ENCODE results near the gene TM9SF2. TPM values are rescaled to one million over a fixed set of nuclear protein-coding genes. Genes with fewer than 3 reads are reported as not detected.

TM9SF2 gene
- total and polyA plus RNA-seq, 2 experiments from 2014 or later = 60.5 to 130 TPM

GRCh38 chr13:99542788-99543406 is 41.6 kb downstream of the TM9SF2 start:
- Histone ChIP-seq H3K9me3 (ENCODE audit: low read depth) (no peaks in the 10 kb centered on the region), H3K36me3 (peaks cover 78% of the 10 kb centered on the region), H3K27ac (no peak overlapping the region), H3K4me3 (no peak overlapping the region), H3K4me1 (ENCODE audit: low read depth) (no peaks in the 10 kb centered on the region), H3K27me3 (no peaks in the 10 kb centered on the region)
- TF ChIP-seq, protein P1, sequence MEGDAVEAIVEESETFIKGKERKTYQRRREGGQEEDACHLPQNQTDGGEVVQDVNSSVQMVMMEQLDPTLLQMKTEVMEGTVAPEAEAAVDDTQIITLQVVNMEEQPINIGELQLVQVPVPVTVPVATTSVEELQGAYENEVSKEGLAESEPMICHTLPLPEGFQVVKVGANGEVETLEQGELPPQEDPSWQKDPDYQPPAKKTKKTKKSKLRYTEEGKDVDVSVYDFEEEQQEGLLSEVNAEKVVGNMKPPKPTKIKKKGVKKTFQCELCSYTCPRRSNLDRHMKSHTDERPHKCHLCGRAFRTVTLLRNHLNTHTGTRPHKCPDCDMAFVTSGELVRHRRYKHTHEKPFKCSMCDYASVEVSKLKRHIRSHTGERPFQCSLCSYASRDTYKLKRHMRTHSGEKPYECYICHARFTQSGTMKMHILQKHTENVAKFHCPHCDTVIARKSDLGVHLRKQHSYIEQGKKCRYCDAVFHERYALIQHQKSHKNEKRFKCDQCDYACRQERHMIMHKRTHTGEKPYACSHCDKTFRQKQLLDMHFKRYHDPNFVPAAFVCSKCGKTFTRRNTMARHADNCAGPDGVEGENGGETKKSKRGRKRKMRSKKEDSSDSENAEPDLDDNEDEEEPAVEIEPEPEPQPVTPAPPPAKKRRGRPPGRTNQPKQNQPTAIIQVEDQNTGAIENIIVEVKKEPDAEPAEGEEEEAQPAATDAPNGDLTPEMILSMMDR (IDR thresholded peaks at IDR 0.05; ENCODE audit: low read depth, low read length) = no peak
- no peak for DNase-seq (ENCODE audit: low read depth in 1 of 2, low spot score in 1 of 2)

GRCh38 chr13:99545361-99545760 is 44.1 kb downstream of the TM9SF2 start:
- Histone ChIP-seq H3K4me1 (ENCODE audit: low read depth) (no peaks in the 10 kb centered on the region), H3K4me3 (no peak overlapping the region), H3K9me3 (ENCODE audit: low read depth) (no peaks in the 10 kb centered on the region), H3K27ac (no peak overlapping the region), H3K36me3 (peaks cover 95% of the 10 kb centered on the region), H3K27me3 (no peaks in the 10 kb centered on the region)
- DNase-seq (ENCODE audit: low read depth in 1 of 2, low spot score in 1 of 2) = no peak
- TF ChIP-seq, protein P1 (IDR thresholded peaks at IDR 0.05; ENCODE audit: low read depth, low read length) = no peak

- peaks cover 94% of the 10 kb centered on the region for H3K36me3 ChIP-seq
- DNase-seq (ENCODE audit: low read depth in 1 of 2, low spot score in 1 of 2) = no peak
- no peak overlapping the region for H3K4me3 ChIP-seq
- H3K27me3 ChIP-seq = no peaks in the 10 kb centered on the region
- H3K4me1 ChIP-seq (ENCODE audit: low read depth) = no peaks in the 10 kb centered on the region
- H3K9me3 ChIP-seq (ENCODE audit: low read depth) = no peaks in the 10 kb centered on the region
- TF ChIP-seq, protein P1 (IDR thresholded peaks at IDR 0.05; ENCODE audit: low read depth, low read length) = no peak
- no peak overlapping the region for H3K27ac ChIP-seq
Measured at GRCh38 chr13:99545979-99546378, 44.7 kb downstream of the TM9SF2 start.

GRCh38 chr13:99546878-99547277 is 45.6 kb downstream of the TM9SF2 start:
- Histone ChIP-seq H3K4me1 (ENCODE audit: low read depth) (no peaks in the 10 kb centered on the region), H3K4me3 (no peak overlapping the region), H3K27me3 (no peaks in the 10 kb centered on the region), H3K36me3 (peaks cover 90% of the 10 kb centered on the region), H3K27ac (no peak overlapping the region), H3K9me3 (ENCODE audit: low read depth) (no peaks in the 10 kb centered on the region)
- TF ChIP-seq, protein P1 (IDR thresholded peaks at IDR 0.05; ENCODE audit: low read depth, low read length) = no peak
- DNase-seq (ENCODE audit: low read depth in 1 of 2, low spot score in 1 of 2) = no peak

- H3K4me3 ChIP-seq = no peak overlapping the region
- peaks cover 88% of the 10 kb centered on the region for H3K36me3 ChIP-seq
- TF ChIP-seq, protein P1 (IDR thresholded peaks at IDR 0.05; ENCODE audit: low read depth, low read length) = no peak
- no peaks in the 10 kb centered on the region for H3K9me3 ChIP-seq (ENCODE audit: low read depth)
- H3K27me3 ChIP-seq = no peaks in the 10 kb centered on the region
- H3K4me1 ChIP-seq (ENCODE audit: low read depth) = no peaks in the 10 kb centered on the region
- H3K27ac ChIP-seq = no peak overlapping the region
- DNase-seq (ENCODE audit: low read depth in 1 of 2, low spot score in 1 of 2) = no peak
Measured at GRCh38 chr13:99548448-99548847, 47.2 kb downstream of the TM9SF2 start.
